ENCODE measurements around the gene LOXHD1.

Gene LOXHD1

DNA sequence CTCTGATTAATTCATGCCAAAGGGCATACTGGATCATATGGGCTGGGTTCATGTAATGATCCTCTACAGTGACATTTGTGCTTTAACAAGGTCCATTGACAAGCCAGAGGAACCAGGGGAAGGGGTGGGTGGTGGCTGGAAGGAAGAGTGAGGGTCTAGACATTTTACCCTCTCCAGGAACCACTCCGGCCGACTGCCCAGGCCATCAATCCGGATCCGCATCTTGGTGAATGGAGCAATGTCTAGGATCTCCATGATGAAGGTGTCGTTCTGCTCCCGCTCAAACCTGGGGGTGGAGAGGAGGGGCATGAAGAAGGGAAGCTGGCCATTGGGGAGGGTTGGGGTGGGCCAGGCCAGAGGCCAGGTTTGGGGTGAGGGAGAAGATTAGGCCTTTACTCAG lies 147.5 kb downstream of the LOXHD1 start:
- H3K4me1 ChIP-seq (ENCODE audit: control insufficient read depth, insufficient read depth, low read length) = no peaks in the 10 kb centered on the region
- H3K9ac ChIP-seq (ENCODE audit: low read depth, low read length) = no peak overlapping the region
- no peak overlapping the region for H3K4me3 ChIP-seq (ENCODE audit: low read depth, low read length)
- no peaks in the 10 kb centered on the region for H3K36me3 ChIP-seq (ENCODE audit: control insufficient read depth, insufficient read depth, low read length)
- no peaks in the 10 kb centered on the region for H3K9me3 ChIP-seq (ENCODE audit: control insufficient read depth, insufficient read depth, low read length)
- no peak overlapping the region for H3K27ac ChIP-seq (ENCODE audit: low read depth, low read length)
- H3K27me3 ChIP-seq (ENCODE audit: control insufficient read depth, insufficient read depth, low read length) = no peaks in the 10 kb centered on the region

- H3K4me1 ChIP-seq (ENCODE audit: control insufficient read depth, insufficient read depth, low read length) = no peaks in the 10 kb centered on the region
- H3K27me3 ChIP-seq (ENCODE audit: control insufficient read depth, insufficient read depth, low read length) = no peaks in the 10 kb centered on the region
- no peak overlapping the region for H3K4me3 ChIP-seq (ENCODE audit: low read depth, low read length)
- no peaks in the 10 kb centered on the region for H3K36me3 ChIP-seq (ENCODE audit: control insufficient read depth, insufficient read depth, low read length)
- H3K27ac ChIP-seq (ENCODE audit: low read depth, low read length) = no peak overlapping the region
- H3K9me3 ChIP-seq (ENCODE audit: control insufficient read depth, insufficient read depth, low read length) = no peaks in the 10 kb centered on the region
- H3K9ac ChIP-seq (ENCODE audit: low read depth, low read length) = no peak overlapping the region
These were observed 149.9 kb downstream of the LOXHD1 start for GRCh38 chr18:46506974-46507586.

DNA sequence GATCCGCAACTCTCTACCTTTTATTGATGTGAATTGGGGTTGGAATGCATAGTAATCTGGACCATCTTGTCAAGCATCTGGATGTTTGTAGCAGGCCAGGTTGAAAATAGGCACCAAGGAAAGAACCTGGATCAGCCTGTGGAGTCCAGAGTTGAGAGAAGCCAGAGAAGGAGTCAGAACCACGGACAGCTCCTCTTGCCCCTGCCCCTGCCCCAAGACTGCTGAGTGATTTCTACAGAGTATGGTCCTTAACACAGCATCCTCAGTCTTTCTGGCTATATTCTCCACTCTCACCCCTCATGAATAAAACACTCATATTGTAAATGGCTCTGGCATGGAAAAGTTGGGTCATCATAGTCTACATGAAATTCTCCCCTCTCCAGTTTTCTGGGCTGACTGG lies 154.6 kb downstream of the LOXHD1 start:
- Histone ChIP-seq H3K36me3 (ENCODE audit: control insufficient read depth, insufficient read depth, low read length) (no peaks in the 10 kb centered on the region), H3K4me3 (ENCODE audit: low read depth, low read length) (no peak overlapping the region), H3K9ac (ENCODE audit: low read depth, low read length) (no peak overlapping the region), H3K27me3 (ENCODE audit: control insufficient read depth, insufficient read depth, low read length) (peaks cover 8% of the 10 kb centered on the region; the same call in 1 of the 2 replicates), H3K27ac (ENCODE audit: low read depth, low read length) (no peak overlapping the region), H3K4me1 (ENCODE audit: control insufficient read depth, insufficient read depth, low read length) (no peaks in the 10 kb centered on the region), H3K9me3 (ENCODE audit: control insufficient read depth, insufficient read depth, low read length) (no peaks in the 10 kb centered on the region)

DNA sequence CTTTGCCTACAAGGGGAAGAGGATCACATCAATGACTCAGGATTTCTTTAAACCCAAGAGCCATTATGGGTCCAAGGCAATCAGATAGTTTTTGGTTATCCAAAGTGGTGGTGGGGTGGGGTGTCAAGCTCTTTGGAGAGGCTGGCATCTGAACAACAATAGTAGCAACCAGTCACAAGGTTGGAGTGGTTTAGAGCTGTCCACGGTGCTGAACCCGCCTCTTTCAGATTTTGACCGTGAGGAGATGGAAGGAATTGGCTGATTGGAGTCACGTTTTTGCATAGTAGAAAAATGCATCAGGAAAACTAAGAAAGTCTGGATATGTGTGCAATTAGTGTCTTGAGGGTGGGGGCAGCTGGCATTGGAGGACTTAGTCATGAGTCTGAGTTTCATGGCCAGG lies 159.9 kb downstream of the LOXHD1 start:
- Histone ChIP-seq H3K4me3 (ENCODE audit: low read depth, low read length) (no peak overlapping the region), H3K9ac (ENCODE audit: low read depth, low read length) (no peak overlapping the region), H3K27me3 (ENCODE audit: control insufficient read depth, insufficient read depth, low read length) (peaks cover 8% of the 10 kb centered on the region; the same call in 1 of the 2 replicates), H3K27ac (ENCODE audit: low read depth, low read length) (no peak overlapping the region), H3K9me3 (ENCODE audit: control insufficient read depth, insufficient read depth, low read length) (no peaks in the 10 kb centered on the region), H3K4me1 (ENCODE audit: control insufficient read depth, insufficient read depth, low read length) (no peaks in the 10 kb centered on the region), H3K36me3 (ENCODE audit: control insufficient read depth, insufficient read depth, low read length) (no peaks in the 10 kb centered on the region)

DNA sequence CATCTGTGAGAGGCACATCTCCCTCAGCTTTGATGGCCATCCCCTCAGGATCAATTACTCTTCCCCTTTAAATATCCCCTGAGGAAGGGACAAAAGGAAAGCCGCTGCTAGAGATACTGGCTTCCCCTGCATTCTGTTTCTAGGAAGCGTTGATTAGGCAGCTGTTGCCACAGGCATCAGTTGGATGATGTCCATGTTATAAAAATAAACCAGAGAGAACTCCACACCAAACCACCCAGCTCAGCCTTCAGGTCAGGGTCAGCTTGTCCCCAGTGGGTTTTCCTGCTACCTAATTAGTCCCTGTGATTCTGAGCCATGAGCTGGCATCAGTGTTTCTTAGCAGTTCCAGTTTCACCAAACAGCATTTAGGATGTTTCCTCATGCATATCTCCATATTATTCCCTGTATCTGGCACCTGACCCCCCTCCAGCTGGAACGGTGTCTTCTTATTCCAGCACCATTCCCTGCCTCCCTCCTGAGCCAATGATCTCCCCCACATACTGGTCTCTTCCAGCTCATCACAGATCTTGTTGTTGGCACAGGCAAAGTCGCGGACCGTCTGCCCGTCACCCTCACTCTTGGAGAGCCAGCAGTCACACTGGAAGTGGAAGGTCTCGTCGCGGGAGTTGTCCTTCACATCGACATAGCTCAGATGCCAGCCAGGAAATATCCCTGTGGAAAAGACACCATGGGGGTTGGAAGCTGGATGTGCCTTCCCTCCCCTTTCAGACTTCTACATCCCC lies 168.4 kb downstream of the LOXHD1 start:
- H3K36me3 ChIP-seq (ENCODE audit: control insufficient read depth, insufficient read depth, low read length) = no peaks in the 10 kb centered on the region
- peaks cover 4% of the 10 kb centered on the region; the same call in 1 of the 2 replicates for H3K4me1 ChIP-seq (ENCODE audit: control insufficient read depth, insufficient read depth, low read length)
- H3K9me3 ChIP-seq (ENCODE audit: control insufficient read depth, insufficient read depth, low read length) = no peaks in the 10 kb centered on the region
- H3K9ac ChIP-seq (ENCODE audit: low read depth, low read length) = no peak overlapping the region
- H3K27me3 ChIP-seq (ENCODE audit: control insufficient read depth, insufficient read depth, low read length) = no peaks in the 10 kb centered on the region
- no peak overlapping the region for H3K27ac ChIP-seq (ENCODE audit: low read depth, low read length)
- H3K4me3 ChIP-seq (ENCODE audit: low read depth, low read length) = no peak overlapping the region

DNA sequence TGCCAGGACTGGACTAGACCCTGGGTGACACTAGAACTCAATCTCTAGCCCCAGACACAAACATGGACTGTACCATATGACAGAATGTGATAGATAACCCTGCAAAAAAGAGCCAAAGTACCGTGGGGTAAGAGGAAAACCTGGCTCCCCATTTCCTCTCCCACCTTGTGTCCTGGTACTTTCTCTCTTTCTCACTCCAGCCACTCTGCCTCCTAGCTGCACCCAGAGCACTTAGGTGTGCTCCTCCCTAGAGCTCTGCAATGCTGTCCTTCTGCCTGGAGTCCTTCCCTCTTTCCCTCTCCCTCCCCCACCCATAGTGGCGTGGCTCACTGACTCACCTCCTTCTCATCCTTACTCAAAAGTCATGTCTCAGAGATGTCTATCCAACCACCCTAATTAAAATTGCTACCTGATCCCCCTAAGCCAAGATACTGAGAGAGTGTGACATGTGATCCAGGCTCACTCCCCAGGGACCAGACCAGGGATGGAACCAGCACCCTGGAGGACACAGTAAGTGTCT lies 171.3 kb downstream of the LOXHD1 start:
- Histone ChIP-seq H3K27ac (ENCODE audit: low read depth, low read length) (no peak overlapping the region), H3K9ac (ENCODE audit: low read depth, low read length) (no peak overlapping the region), H3K36me3 (ENCODE audit: control insufficient read depth, insufficient read depth, low read length) (no peaks in the 10 kb centered on the region), H3K4me3 (ENCODE audit: low read depth, low read length) (no peak overlapping the region), H3K4me1 (ENCODE audit: control insufficient read depth, insufficient read depth, low read length) (peaks cover 8% of the 10 kb centered on the region; the same call in 1 of the 2 replicates), H3K9me3 (ENCODE audit: control insufficient read depth, insufficient read depth, low read length) (no peaks in the 10 kb centered on the region), H3K27me3 (ENCODE audit: control insufficient read depth, insufficient read depth, low read length) (no peaks in the 10 kb centered on the region)

GRCh38 chr18:46484971-46485370 lies 172.0 kb downstream of the LOXHD1 start:
- H3K4me3 ChIP-seq (ENCODE audit: low read depth, low read length) = no peak overlapping the region
- no peaks in the 10 kb centered on the region for H3K36me3 ChIP-seq (ENCODE audit: control insufficient read depth, insufficient read depth, low read length)
- no peaks in the 10 kb centered on the region for H3K9me3 ChIP-seq (ENCODE audit: control insufficient read depth, insufficient read depth, low read length)
- no peak overlapping the region for H3K27ac ChIP-seq (ENCODE audit: low read depth, low read length)
- H3K4me1 ChIP-seq (ENCODE audit: control insufficient read depth, insufficient read depth, low read length) = peaks cover 8% of the 10 kb centered on the region; the same call in 1 of the 2 replicates
- H3K9ac ChIP-seq (ENCODE audit: low read depth, low read length) = no peak overlapping the region
- no peaks in the 10 kb centered on the region for H3K27me3 ChIP-seq (ENCODE audit: control insufficient read depth, insufficient read depth, low read length)

GRCh38 chr18:46482831-46483230 lies 174.2 kb downstream of the LOXHD1 start:
- no peak overlapping the region for H3K4me3 ChIP-seq (ENCODE audit: low read depth, low read length)

GRCh38 chr18:46481847-46482245 lies 175.2 kb downstream of the LOXHD1 start:
- H3K9ac ChIP-seq (ENCODE audit: low read depth, low read length) = no peak overlapping the region

More at GRCh38 chr18:46482831-46483230, 174.2 kb downstream of the LOXHD1 start:
- Histone ChIP-seq H3K27me3 (ENCODE audit: control insufficient read depth, insufficient read depth, low read length) (no peaks in the 10 kb centered on the region), H3K9ac (ENCODE audit: low read depth, low read length) (no peak overlapping the region), H3K9me3 (ENCODE audit: control insufficient read depth, insufficient read depth, low read length) (no peaks in the 10 kb centered on the region), H3K4me1 (ENCODE audit: control insufficient read depth, insufficient read depth, low read length) (peaks cover 8% of the 10 kb centered on the region; the same call in 1 of the 2 replicates), H3K36me3 (ENCODE audit: control insufficient read depth, insufficient read depth, low read length) (no peaks in the 10 kb centered on the region), H3K27ac (ENCODE audit: low read depth, low read length) (no peak overlapping the region)

GRCh38 chr18:46481048-46481846 lies 175.8 kb downstream of the LOXHD1 start:
- H3K4me1 ChIP-seq (ENCODE audit: control insufficient read depth, insufficient read depth, low read length) = peaks cover 8% of the 10 kb centered on the region; the same call in 1 of the 2 replicates
- no peaks in the 10 kb centered on the region for H3K36me3 ChIP-seq (ENCODE audit: control insufficient read depth, insufficient read depth, low read length)
- no peak overlapping the region for H3K9ac ChIP-seq (ENCODE audit: low read depth, low read length)
- no peaks in the 10 kb centered on the region for H3K27me3 ChIP-seq (ENCODE audit: control insufficient read depth, insufficient read depth, low read length)
- no peak overlapping the region for H3K27ac ChIP-seq (ENCODE audit: low read depth, low read length)
- no peak overlapping the region for H3K4me3 ChIP-seq (ENCODE audit: low read depth, low read length)
- no peaks in the 10 kb centered on the region for H3K9me3 ChIP-seq (ENCODE audit: control insufficient read depth, insufficient read depth, low read length)

More at GRCh38 chr18:46481847-46482245, 175.2 kb downstream of the LOXHD1 start:
- H3K36me3 ChIP-seq (ENCODE audit: control insufficient read depth, insufficient read depth, low read length) = no peaks in the 10 kb centered on the region
- H3K9me3 ChIP-seq (ENCODE audit: control insufficient read depth, insufficient read depth, low read length) = no peaks in the 10 kb centered on the region
- no peaks in the 10 kb centered on the region for H3K27me3 ChIP-seq (ENCODE audit: control insufficient read depth, insufficient read depth, low read length)
- H3K27ac ChIP-seq (ENCODE audit: low read depth, low read length) = no peak overlapping the region
- H3K4me1 ChIP-seq (ENCODE audit: control insufficient read depth, insufficient read depth, low read length) = peaks cover 8% of the 10 kb centered on the region; the same call in 1 of the 2 replicates
- H3K4me3 ChIP-seq (ENCODE audit: low read depth, low read length) = no peak overlapping the region

Data from HUES48 (cell line).